ENCODE data around the gene B4GALNT3.

B4GALNT3 gene

DNA sequence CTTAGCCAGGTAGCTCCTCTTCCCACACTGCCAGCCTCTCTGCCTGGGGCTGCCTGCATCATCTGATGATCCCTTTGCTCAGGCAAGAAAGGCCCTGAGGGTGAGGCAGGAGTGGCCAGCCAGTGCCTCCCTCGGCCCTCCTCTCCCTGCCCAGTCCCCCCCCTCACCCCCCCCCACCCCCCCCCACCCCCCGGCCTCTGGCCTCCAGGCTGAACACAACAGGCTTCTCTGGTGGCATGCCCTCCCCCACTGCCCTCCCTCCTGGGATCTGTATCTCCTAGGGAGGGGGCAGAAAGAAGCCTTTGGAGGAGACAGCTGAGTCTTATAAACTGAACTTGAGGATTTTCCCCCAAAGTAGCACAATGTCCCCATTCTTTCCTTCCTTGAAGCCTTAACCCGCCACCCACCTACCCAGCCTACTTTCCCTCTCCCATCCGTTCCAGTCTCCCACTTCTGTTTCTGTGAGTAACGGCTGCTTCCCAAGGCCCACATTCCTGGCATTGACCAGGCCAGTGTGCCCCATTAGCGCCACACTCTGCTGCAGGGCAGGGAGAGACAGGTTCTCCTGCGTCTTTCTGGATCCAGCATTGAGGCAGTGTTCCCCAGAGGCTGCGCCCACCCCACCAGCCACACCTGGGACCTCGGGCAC is 82.1 kb downstream of the B4GALNT3 start:
- no peak for DNase-seq

- no peak for DNase-seq
Observed at GRCh38 chr12:542395-543113, 82.8 kb downstream of the B4GALNT3 start.

DNA sequence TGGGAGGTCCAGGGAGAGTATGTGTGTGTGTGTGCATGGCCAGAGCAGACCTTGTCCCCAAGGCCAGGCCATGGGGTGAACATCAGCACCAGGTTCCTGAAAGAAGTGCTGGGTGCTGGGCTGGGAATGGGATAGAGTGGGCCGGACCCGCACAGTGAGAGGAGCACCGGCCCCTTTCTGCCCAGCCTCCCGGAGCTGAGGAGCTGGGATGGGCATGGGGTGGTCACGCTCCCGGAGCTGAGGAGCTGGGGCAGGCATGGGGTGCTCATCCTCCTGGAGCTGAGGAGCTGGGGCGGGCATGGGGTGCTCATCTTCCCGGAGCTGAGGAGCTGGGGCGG is 83.3 kb downstream of the B4GALNT3 start:
- DNase-seq = no peak

GRCh38 chr12:544142-544541 is 84.4 kb downstream of the B4GALNT3 start:
- no peak for DNase-seq

DNA sequence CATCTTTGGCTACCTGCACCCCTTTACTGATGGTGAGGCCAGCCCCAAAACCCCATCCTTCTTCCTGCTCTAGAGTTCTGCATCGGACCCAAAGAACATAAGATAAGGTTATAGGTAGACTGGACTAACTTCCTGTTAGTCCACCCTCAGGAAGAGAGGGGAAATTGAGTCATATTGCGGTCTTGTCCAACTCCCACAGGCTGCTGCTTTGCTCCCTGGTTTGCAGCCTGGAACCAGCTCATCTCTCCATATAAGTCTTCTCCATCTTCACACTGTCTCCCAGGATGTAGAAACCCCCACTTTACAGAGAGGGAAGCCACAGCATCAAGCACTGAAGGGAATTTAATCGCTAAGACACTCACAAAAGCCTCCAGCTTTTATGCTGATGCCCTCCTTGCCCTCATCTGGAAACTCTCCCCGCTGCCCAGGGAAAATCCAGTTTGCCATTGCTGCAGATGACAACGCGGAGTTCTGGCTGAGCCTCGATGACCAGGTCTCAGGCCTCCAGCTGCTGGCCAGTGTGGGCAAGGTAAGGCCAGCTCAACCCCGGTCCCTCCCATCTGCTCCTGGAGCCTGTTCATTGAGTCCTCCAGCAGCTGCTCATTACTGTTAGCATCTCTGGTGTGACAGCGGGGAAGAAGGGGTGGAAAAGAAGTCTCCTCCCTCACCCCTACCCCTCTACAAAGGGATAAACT is 85.3 kb downstream of the B4GALNT3 start:
- DNase-seq = no peak

DNA sequence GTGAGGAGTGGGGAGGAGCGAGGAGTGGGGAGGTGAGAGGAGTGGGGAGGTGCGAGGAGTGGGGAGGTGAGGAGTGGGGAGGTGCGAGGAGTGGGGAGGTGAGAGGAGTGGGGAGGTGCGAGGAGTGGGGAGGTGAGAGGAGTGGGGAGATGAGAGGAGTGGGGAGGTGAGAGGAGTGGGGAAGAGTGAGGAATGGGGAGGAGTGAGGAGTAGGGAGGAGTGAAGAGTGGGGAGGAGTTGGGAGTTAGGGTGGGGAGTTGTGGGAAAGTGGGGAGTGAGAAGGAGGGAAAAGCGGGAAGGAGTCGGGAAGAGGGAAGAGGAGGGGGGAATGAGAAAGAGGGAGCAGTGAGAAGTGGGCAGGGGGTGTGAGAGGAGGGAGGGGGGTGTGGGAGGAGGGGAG is 86.1 kb downstream of the B4GALNT3 start:
- DNase-seq = no peak

DNA sequence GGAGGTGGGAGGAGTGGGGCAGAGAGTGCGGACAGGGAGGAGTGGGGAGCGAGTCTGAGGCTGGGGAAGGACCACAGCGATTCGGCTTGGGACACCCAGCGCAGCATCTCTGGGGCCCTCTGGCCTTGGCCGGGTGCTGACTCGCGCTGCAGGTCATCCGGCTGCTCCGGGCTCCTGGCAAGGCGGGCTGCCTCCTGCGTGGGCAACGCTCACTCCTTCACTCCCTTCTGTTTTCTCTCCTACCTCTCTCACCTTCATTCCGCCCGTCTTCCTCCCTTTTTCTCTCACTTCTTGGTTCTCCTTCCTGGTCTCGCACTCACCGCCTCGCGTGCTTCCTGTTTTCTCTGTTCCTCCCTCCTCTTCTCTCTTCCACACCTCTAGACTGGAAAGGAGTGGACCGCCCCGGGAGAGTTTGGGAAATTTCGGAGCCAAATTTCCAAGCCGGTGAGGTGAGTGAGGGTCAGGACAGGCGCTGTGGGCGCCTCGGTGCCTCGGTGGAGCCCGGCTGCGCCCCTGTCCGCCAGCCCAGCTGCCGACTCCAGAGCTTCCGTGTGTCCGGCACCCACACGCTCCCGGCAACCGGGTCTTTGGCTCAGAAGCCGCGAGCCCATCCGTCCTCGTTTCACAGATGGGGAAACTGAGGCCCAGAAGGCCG is 86.7 kb downstream of the B4GALNT3 start:
- DNase-seq = no peak

GRCh38 chr12:546920-547845 is 87.4 kb downstream of the B4GALNT3 start:
- peak; percentile 31 to 66 (median 59) for DNase-seq

- no peak for DNase-seq
Observed at GRCh38 chr12:547883-548470, 88.2 kb downstream of the B4GALNT3 start.

DNA sequence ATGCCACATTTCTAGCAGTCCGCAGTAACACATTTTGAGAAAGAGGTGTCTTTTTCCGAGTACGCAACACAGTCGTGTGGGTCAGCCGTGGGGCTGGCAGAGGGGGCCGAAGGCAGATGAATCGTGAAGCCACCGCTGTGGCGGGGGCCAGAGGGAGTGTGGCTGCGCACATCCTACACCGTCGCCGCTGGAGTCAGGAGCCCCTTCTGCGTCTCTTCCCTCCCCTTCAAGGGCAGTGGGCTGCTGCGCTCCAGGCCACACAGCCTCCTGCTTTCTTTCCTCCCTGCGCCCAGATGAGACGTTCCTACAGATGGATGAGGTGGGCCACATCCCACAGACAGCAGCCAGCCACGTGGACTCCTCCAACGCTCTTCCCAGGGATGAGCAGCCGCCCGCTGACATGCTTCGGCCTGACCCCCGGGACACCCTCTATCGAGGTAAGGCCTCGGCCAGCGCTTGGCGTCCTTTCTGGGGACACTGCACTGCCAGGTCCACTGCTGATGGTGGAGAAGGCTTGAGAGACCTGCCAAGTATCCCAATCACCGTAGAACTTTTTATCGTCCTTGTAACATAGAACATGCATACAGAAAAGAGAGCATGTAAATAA is 89.8 kb downstream of the B4GALNT3 start:
- no peak for DNase-seq

DNA sequence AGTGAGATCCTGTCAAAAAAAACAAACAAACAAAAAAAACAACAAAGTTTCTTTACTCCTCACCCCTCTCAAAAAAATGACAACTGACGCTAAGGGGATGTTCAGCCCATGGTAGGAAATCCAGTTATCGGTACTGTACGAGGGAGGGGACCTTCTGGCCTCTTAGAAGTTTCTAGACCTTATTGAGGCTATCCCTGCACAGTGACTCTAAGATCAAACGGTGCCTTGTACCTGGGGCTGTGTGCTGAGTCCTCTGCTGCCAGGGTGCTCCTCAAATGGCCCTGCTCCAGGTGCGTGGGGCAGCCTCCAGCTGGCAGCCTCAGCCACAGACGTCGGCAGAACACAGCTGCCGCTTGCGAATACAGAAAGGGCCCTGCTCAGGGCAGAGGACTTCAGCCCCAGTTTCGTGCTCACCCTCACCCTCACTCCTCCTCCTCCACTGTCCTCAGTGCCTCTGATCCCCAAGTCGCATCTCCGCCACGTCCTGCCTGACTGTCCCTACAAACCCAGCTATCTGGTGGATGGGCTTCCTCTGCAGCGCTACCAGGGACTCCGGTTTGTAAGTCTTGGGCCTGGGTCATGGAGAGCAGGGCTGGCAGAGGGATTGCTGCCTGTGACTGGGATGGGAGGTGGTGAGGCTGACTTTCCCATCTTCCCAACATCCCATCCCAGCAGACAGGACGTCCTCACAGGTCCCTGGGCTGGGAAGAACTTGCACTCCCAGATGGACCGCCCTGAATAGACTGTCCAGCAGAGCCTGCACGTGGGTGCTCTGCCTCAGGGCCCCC is 90.9 kb downstream of the B4GALNT3 start:
- no peak for DNase-seq

DNA sequence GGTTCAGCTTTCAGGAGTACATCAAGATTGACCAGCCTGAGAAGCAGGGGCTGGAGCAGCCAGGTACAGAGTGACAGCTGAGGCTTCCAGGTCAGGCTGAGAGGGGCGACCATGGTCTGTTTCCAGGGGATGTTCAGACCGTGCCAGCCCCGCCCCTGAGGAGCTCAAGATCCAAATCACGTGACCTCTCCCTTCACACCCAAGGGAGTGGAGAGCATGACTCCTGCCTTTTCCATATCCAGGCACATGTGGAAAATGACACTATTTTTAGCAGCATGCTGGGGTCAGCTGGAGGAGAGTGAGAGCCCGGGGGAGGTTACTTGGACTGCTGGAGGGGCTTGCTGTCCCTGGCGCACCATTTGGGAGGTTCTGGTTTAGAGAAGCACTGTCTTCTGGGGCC is 92.7 kb downstream of the B4GALNT3 start:
- DNase-seq = no peak

DNA sequence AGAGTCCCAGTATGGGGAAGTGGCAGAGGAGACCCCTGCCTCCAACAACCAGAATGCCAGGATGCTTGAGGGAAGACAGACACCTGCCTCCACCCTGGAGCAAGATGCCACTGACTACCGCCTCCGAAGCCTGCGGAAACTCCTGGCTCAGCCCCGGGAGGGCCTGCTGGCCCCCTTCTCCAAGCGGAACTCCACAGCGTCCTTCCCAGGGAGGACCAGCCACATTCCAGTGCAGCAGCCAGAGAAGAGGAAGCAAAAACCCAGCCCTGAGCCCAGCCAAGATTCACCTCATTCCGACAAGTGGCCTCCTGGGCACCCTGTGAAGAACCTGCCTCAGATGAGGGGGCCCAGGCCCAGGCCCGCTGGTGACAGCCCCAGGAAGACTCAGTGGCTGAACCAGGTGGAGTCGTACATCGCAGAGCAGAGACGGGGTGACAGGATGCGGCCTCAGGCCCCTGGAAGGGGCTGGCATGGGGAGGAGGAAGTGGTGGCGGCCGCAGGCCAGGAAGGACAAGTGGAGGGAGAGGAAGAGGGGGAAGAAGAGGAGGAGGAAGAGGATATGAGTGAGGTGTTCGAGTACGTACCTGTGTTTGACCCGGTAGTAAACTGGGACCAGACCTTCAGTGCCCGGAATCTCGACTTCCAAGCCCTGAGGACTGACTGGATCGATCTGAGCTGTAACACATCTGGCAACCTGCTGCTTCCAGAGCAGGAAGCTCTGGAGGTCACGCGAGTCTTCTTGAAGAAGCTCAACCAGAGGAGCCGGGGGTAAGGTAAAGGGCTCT is 93.7 kb downstream of the B4GALNT3 start:
- DNase-seq = peak in 1 of 5 donors; percentile 50

DNA sequence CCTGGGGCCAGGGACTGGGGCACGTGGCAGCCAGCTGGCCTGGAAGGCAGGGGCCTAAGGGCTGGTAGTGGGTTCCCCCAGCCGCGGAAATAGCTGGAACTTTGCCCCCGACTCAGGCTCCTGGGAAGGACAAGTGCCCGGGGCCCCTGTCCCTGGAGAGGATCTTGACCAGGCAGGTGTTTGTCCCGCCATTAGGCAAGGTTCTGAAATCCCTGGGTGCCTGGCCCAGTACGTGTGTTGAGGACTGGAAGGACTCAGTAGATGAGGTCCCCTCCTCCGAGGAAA is 94.2 kb downstream of the B4GALNT3 start:
- DNase-seq = no peak

DNA sequence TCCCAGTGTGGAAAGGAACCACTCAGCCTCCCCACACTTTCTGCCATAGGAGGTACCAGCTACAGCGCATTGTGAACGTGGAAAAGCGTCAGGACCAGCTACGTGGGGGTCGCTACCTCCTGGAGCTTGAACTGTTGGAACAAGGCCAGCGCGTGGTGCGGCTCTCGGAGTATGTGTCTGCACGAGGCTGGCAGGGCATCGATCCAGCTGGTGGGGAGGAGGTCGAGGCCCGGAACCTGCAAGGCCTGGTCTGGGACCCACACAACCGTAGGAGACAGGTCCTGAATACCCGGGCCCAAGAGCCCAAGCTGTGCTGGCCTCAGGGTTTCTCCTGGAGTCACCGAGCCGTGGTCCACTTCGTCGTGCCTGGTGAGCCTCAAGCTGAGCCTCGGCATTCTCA is 96.8 kb downstream of the B4GALNT3 start:
- DNase-seq = no peak

- no peak for DNase-seq
Observed at GRCh38 chr12:558580-558979, 98.8 kb downstream of the B4GALNT3 start.

GRCh38 chr12:559208-559905 is 99.6 kb downstream of the B4GALNT3 start:
- DNase-seq = no peak

DNA sequence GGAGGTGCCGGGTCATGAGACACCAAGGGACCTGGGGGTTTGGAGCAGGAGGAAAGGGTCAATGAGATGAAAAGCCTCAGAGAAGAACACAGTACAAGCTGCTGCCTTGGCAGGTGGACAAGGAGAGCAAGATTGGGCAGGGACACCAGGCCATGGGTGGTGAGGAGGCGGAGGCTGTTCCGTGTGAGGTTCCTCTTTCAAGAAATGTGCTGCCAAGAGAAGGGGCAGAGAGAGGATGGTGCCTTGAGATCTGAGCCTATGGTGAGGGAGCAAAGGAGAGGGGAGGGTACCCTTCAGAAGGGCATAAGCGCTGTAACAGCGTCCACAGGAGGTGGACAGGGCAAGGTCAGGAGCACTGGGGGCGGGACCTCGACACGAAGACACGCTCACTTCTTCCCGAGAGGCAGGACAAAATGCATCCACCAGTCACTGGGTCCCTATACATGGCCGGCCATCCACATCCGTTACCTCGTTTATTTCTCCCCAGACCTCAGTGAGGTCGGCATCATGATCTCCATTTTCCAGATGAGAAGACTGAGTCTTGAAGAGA is 100.2 kb downstream of the B4GALNT3 start:
- DNase-seq = no peak

GRCh38 chr12:560691-561390 is 101.1 kb downstream of the B4GALNT3 start:
- no peak for DNase-seq
